Embryonic facial prominence (tissue), 1 donor: ENCODE measurements around the gene RAB1A.
A peak's percentile ranks its signal among the peaks of the same experiment; 100 is the strongest.
"Not testable (repeated sequence)": the region's sequence is repeated elsewhere in the genome, so short reads cannot be mapped to it uniquely, and the experiment has no call there.

Source experiments
- DNase-seq: peaks from one replicate; pipeline ENCODE4 v3.0.0-alpha.2; 2016; ENCODE audit errors: extremely low spot score

The RAB1A gene

GRCh38 chr2:65136253-65136652 lies 6.3 kb upstream of the RAB1A start:
- DNase-seq, result no peak

- DNase-seq, result no peak
These were observed 4.3 kb upstream of the RAB1A start for GRCh38 chr2:65134158-65134557.

DNA sequence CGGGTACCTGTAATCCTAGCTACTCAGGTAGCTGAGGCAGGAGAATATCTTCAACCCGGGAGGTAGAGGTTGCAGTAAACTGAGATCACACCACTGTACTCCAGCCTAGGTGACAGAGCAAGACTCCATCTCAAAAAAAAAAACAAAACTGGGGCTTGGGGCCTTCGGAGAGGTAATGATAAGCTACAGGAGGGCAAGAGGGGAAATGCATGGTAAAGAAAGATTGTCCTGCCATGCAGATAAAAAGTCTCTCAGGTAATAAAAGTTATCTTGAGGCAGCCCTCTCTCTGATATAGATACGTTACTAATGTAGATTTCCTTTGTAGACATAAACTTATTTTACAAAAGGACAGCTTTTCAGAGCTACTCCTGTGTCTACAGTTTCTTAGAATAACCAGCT lies 3.7 kb upstream of the RAB1A start:
- no peak for DNase-seq

GRCh38 chr2:65132930-65133329 lies 3.0 kb upstream of the RAB1A start:
- DNase-seq, result not testable (repeated sequence)

- no peak for DNase-seq
These were observed 814 bp upstream of the RAB1A start for GRCh38 chr2:65130664-65131175.

DNA sequence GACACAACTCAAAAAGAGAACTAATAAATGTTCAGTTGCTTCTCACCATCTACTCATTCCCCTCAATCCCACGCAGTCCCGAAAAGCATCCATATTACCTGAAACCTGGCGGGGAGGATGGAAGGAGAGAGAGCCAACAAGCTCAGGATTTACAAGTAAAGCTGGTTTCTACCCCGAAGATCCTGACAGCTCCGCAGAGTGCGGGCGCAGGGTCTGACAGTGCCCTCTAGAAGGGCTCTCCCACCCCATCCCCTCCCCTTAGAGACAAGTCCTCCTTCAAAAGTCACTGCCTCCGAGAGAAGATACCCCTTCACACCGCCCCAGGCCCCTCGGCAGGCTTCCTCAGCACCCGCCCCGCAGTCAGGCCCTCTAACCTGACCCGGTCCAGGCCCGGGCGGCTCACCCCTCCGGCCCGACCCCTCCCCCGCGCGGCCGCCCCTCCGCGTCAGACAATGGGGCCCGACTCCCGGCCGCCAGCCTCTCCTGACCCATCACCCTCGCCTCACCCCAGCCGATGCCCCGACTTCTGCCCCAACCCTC lies 550 bp downstream of the RAB1A start:
- DNase-seq, result peak; percentile 27

DNA sequence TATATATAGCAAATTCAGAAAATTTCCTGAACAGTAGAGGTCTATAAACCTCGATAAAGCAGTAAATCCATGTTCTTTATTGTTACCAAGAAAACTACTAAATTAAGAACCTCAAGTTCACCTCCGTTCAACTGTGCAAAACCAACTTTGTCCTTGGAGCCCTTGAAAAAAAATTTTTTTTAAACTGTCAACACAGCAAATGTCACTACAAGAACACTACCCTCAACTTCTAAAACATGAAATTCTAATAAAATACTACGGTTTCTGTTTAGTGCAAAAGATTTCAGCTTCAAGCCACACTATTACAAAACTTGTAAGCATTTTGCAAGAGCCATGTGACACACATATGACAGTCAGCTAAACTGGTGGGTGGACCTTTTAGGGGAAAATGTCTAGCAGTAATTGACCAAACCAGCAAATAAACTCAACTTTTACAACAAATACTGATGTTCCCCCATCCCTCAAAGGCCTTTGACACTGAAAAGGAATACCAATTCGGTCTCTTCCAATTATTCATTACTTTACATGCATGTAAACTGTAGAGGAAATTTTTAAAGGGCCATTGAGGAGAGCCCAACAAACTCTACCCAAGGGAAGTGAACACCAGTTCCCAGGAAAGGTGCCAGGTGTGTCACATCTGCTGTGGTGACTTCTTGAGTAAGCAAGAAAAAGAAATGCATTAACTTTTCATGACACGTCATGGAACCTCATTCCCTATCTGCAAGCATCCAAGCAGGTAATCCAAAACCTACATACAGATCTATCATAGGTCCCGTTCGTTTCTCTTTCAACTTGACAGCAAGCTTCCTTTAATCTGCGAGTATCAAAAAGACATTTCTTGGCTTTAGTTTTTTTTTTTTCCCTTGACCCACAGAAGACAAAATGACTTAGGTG lies 1.4 kb downstream of the RAB1A start:
- no peak for DNase-seq

DNA sequence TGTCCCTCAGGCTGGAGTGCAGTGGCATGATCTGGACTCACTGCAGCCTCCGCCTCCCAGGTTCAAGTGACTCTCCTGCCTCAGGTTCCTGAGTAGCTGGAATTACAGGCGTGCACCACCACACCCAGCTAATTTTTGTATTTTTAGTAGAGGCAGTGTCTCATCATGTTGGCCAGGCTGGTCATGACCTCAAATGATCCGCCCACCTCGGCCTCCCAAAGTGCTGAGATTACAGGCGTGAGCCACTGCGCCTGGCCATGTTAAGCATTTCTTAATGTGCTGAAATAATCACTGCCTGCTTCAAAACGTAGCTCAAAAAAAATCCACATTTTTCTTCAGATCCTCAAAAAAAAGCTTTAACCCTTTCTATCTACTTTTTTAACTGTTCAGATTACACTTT lies 4.4 kb downstream of the RAB1A start:
- DNase-seq, result not testable (repeated sequence)

- no peak for DNase-seq
These were observed 7.6 kb downstream of the RAB1A start for GRCh38 chr2:65122313-65122712.

- no peak for DNase-seq
These were observed 8.8 kb downstream of the RAB1A start for GRCh38 chr2:65120990-65121693.

GRCh38 chr2:65116645-65117044 lies 13.3 kb downstream of the RAB1A start:
- DNase-seq, result no peak

GRCh38 chr2:65114921-65115320 lies 15.0 kb downstream of the RAB1A start:
- DNase-seq, result no peak

GRCh38 chr2:65113816-65114215 lies 16.1 kb downstream of the RAB1A start:
- DNase-seq, result no peak

DNA sequence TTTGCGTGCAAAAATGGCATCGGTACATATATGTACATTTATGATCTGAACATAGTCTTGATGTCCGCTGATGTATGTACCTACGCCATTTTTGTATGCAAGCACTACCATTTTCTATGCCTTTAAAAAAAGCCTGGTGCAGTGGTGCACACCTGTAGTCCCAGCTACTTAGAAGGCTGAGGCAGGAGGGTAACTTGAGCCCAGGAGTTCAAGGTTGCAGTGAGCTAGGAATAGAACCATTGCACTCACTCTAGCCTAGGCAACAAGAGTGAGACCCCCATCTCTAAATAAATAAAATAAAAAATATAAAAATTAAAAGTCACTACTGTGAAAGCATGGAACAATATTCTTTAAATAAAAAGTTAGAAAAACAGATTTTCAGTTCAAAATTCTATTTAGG lies 16.7 kb downstream of the RAB1A start:
- no peak for DNase-seq

GRCh38 chr2:65112633-65113032 lies 17.3 kb downstream of the RAB1A start:
- no peak for DNase-seq

GRCh38 chr2:65108780-65109179 lies 21.1 kb downstream of the RAB1A start:
- no peak for DNase-seq

DNA sequence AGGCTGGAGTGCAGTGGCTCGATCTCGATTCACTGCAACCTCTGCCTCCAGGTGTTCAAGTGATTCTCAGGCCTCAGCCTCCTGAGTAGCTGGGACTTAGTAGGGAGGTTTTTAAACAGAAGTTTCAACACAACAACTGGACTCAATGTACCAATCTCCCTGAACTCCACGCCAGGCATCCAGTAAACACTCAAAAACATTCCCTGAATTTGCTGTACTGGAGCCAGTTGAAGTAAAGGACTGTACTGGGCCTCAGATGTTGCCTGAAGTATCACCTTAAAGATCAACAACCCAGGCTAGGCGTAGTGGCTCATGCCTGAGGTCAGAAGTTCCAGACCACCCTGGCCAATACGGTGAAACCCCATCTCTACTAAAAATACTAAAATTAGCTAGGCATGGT lies 22.4 kb downstream of the RAB1A start:
- DNase-seq, result no peak

GRCh38 chr2:65103013-65103715 lies 26.7 kb downstream of the RAB1A start:
- DNase-seq, result no peak

GRCh38 chr2:65101071-65101470 lies 28.8 kb downstream of the RAB1A start:
- no peak for DNase-seq

GRCh38 chr2:65098741-65099140 lies 31.2 kb downstream of the RAB1A start:
- no peak for DNase-seq

DNA sequence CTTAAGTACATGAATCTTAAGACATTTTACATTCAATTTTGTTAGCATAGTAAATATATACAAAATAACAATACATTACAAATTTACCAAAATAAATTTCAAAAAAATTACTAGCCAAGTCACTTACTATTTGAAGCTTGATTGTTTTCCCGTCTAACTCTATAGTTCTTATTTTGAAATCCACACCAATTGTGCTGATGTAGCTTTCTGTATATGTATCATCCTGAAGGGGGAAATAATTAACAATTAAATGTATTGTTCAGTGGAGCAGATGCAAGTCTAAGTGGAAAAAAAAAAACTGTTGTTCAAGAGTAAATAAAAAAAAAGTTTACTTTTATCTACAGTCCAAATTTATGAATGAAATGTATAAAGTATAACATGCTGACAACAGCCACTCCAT lies 32.1 kb downstream of the RAB1A start:
- DNase-seq, result no peak

GRCh38 chr2:65096948-65097347 lies 33.0 kb downstream of the RAB1A start:
- DNase-seq, result no peak
